GM23338 (cell line): ENCODE results near the gene TSPOAP1. TPM values are rescaled to one million over a fixed set of nuclear protein-coding genes. Genes with fewer than 3 reads are reported as not detected.

Experiments used
- ATAC-seq: fragments of 200-7000 bp; cut with Tn5 transposase; 3 replicates; pipeline ENCODE4 v1.9.1; 2020
- DNase-seq: peaks from one replicate; pipeline ENCODE4 v3.0.0-alpha.2; 2015; ENCODE audit warnings: low spot score
- H2AFZ ChIP-seq: fragments of 200-600 bp; sonication (generic); 2 replicates; pipeline ENCODE4 v1.8.0; 2016; ENCODE audit warnings: antibody characterized with exemption, mild to moderate bottlenecking, moderate library complexity
- H3F3A ChIP-seq: fragments of 200-600 bp; sonication (generic); replicated peaks from 2 replicates; pipeline ENCODE4 v1.8.0; 2017; ENCODE audit warnings: antibody characterized with exemption, mixed run types, low read depth
- H3K27ac ChIP-seq: fragments of 200-600 bp; sonication (generic); 2 replicates; pipeline ENCODE4 v1.6.1; 2016; ENCODE audit warnings: low read depth
- H3K27me3 ChIP-seq: fragments of 200-600 bp; sonication (generic); 2 replicates; pipeline ENCODE4 v1.8.0; 2016; ENCODE audit warnings: mild to moderate bottlenecking, mixed run types, moderate library complexity; ENCODE audit not compliant: insufficient read depth
- H3K36me3 ChIP-seq: fragments of 200-600 bp; sonication (generic); 2 replicates; pipeline ENCODE4 v1.8.0; 2016; ENCODE audit warnings: mild to moderate bottlenecking; ENCODE audit not compliant: insufficient read depth
- H3K4me1 ChIP-seq: fragments of 200-600 bp; sonication (generic); 2 replicates; pipeline ENCODE4 v1.8.0; 2016; ENCODE audit warnings: mild to moderate bottlenecking, moderate library complexity; ENCODE audit not compliant: insufficient read depth
- H3K4me2 ChIP-seq: fragments of 200-600 bp; sonication (generic); 2 replicates; pipeline ENCODE4 v1.7.1; 2017; ENCODE audit warnings: mixed run types
- H3K4me3 ChIP-seq: fragments of 200-600 bp; sonication (generic); 2 replicates; pipeline ENCODE4 v1.6.1; 2016; ENCODE audit warnings: mixed run types
- H3K79me2 ChIP-seq: fragments of 200-600 bp; sonication (generic); replicated peaks from 2 replicates; pipeline ENCODE4 v1.8.0; 2017; ENCODE audit warnings: mild to moderate bottlenecking; ENCODE audit not compliant: insufficient read depth
- H3K9me2 ChIP-seq: fragments of 200-600 bp; sonication (generic); 2 replicates; pipeline ENCODE4 v1.8.0; 2017; ENCODE audit not compliant: insufficient read depth
- H4K20me1 ChIP-seq: fragments of 200-600 bp; sonication (generic); replicated peaks from 2 replicates; pipeline ENCODE4 v1.8.0; 2017; ENCODE audit warnings: mild to moderate bottlenecking; ENCODE audit not compliant: insufficient read depth
- H3K27ac Mint-ChIP-seq: 2 replicates; pipeline ENCODE4 v1.8.0; 2020; ENCODE audit warnings: inconsistent platforms, mild to moderate bottlenecking, moderate library complexity, mixed read lengths
- H3K27me3 Mint-ChIP-seq: 3 replicates; pipeline ENCODE4 v1.8.0; 2022; ENCODE audit warnings: low read depth, mild to moderate bottlenecking, moderate library complexity, mixed read lengths, inconsistent platforms; ENCODE audit not compliant: insufficient read depth, poor library complexity
- H3K36me3 Mint-ChIP-seq: 3 replicates; pipeline ENCODE4 v1.8.0; 2021; ENCODE audit warnings: low read depth, mild to moderate bottlenecking, inconsistent platforms, moderate library complexity, mixed read lengths
- H3K4me1 Mint-ChIP-seq: 3 replicates; pipeline ENCODE4 v1.8.0; 2020; ENCODE audit warnings: mild to moderate bottlenecking, inconsistent platforms, mixed read lengths
- H3K4me3 Mint-ChIP-seq: 3 replicates; pipeline ENCODE4 v1.8.0; 2021; ENCODE audit warnings: moderate library complexity, mild to moderate bottlenecking, inconsistent platforms, mixed read lengths
- H3K9me3 Mint-ChIP-seq: 3 replicates; pipeline ENCODE4 v1.8.0; 2020; ENCODE audit warnings: moderate library complexity, mild to moderate bottlenecking, inconsistent platforms, mixed read lengths
- CREB1 ChIP-seq: fragments of 250-450 bp; sonication (Bioruptor Pico); IDR thresholded peaks from 2 replicates; pipeline ENCODE4 v1.5.0; 2020; ENCODE audit warnings: low read depth, mild to moderate bottlenecking, moderate library complexity
- CTCF ChIP-seq, 2 experiments: fragments of 200-600 bp in 1 of 2; sonication (generic) in 1 of 2; conservative IDR thresholded peaks; 2 replicates each; pipeline versions ENCODE4 v1.5.1 to v1.6.1; 2016 to 2017; ENCODE audit warnings: antibody characterized with exemption in 2 of 2, low read depth in 2 of 2, mild to moderate bottlenecking in 2 of 2, moderate library complexity in 1 of 2
- ETS1 ChIP-seq: IDR thresholded peaks from 2 replicates; pipeline ENCODE4 v1.6.1; 2016; ENCODE audit warnings: antibody characterized with exemption
- EZH2 ChIP-seq: fragments of 200-600 bp; sonication (generic); IDR thresholded peaks from one replicate; pipeline ENCODE4 v1.8.0; 2017; ENCODE audit warnings: antibody characterized with exemption, mild to moderate bottlenecking, low read depth; ENCODE audit not compliant: unreplicated experiment
- EZH2phosphoT487 ChIP-seq: fragments of 200-600 bp; sonication (generic); IDR thresholded peaks from one replicate; pipeline ENCODE4 v1.8.1; 2018; ENCODE audit warnings: antibody characterized with exemption; ENCODE audit not compliant: unreplicated experiment
- JUNB ChIP-seq: IDR thresholded peaks from one replicate; pipeline ENCODE4 v1.6.1; 2016; ENCODE audit warnings: antibody characterized with exemption; ENCODE audit not compliant: unreplicated experiment
- NANOG ChIP-seq: IDR thresholded peaks from 2 replicates; pipeline ENCODE4 v1.6.1; 2016; ENCODE audit warnings: antibody characterized with exemption, borderline replicate concordance
- POLR2AphosphoS5 ChIP-seq: IDR thresholded peaks from 2 replicates; pipeline ENCODE4 v1.6.1; 2016; ENCODE audit warnings: antibody characterized with exemption, low read depth
- REST ChIP-seq: IDR thresholded peaks from one replicate; pipeline ENCODE4 v1.6.1; 2018; ENCODE audit warnings: antibody characterized with exemption; ENCODE audit not compliant: unreplicated experiment
- STAT1 ChIP-seq: IDR thresholded peaks from one replicate; pipeline ENCODE4 v1.6.1; 2016; ENCODE audit warnings: antibody characterized with exemption; ENCODE audit not compliant: unreplicated experiment
- ZNF114 ChIP-seq: fragments of 250-450 bp; sonication (Bioruptor Pico); IDR thresholded peaks from 2 replicates; pipeline ENCODE4 v1.5.0; 2020; ENCODE audit warnings: mild to moderate bottlenecking, moderate library complexity
- ZNF331 ChIP-seq: fragments of 250-450 bp; sonication (Bioruptor Pico); IDR thresholded peaks from 2 replicates; pipeline ENCODE4 v1.5.0; 2020; ENCODE audit warnings: low read depth, mild to moderate bottlenecking, moderate library complexity
- polyA plus RNA-seq: library from polyadenylated mRNA; unstranded; fragments of >200 nt; fragmentation: Nextera tagmentation; extraction: Ambion mirVana; gene quantifications from 2 replicates; pipeline ENCODE4 v1.2.1, GENCODE V29; 2016
- total RNA-seq: library from RNA; depleted of rRNA; stranded (reverse); fragments of >200 nt; shearing (Covaris generic); gene quantifications from 2 replicates; pipeline ENCODE4 v1.2.3, GENCODE V29; 2014

TSPOAP1 gene
- total and polyA plus RNA-seq, 2 experiments from 2014 or later: 7.3 to 11.8 TPM

GRCh38 chr17:58275417-58275816 is 53.2 kb downstream of the TSPOAP1 start (continued):
- no peak for TF ChIP-seq POLR2AphosphoS5
- no peak for TF ChIP-seq EZH2
- TF ChIP-seq EZH2phosphoT487: no peak
- TF ChIP-seq NANOG: no peak
- TF ChIP-seq ETS1: no peak

GRCh38 chr17:58273453-58274104 is 55.0 kb downstream of the TSPOAP1 start:
- H2AFZ ChIP-seq: no peak overlapping the region
- ATAC-seq (no peak), DNase-seq (no peak)
- H3K4me2 ChIP-seq: no peak overlapping the region
- H3K4me3 Mint-ChIP-seq: no peak overlapping the region
- H3K79me2 ChIP-seq: no peaks in the 10 kb centered on the region
- no peak overlapping the region for H3K27ac ChIP-seq
- H3K4me1 Mint-ChIP-seq: peaks cover 1% of the 10 kb centered on the region; the same call in 1 of the 3 replicates
- peaks cover 8% of the 10 kb centered on the region for H3K27me3 ChIP-seq
- no peaks in the 10 kb centered on the region for H4K20me1 ChIP-seq
- no peaks in the 10 kb centered on the region for H3K9me3 Mint-ChIP-seq
- no peak overlapping the region for H3K27ac Mint-ChIP-seq
- H3K36me3 Mint-ChIP-seq: no peaks in the 10 kb centered on the region
- H3K27me3 Mint-ChIP-seq: peaks cover 11% of the 10 kb centered on the region
- no peaks in the 10 kb centered on the region for H3K36me3 ChIP-seq
- no peaks in the 10 kb centered on the region for H3K4me1 ChIP-seq
- H3K4me3 ChIP-seq: no peak overlapping the region
- no peaks in the 10 kb centered on the region for H3K9me2 ChIP-seq
- H3F3A ChIP-seq: no peaks in the 10 kb centered on the region
- TF ChIP-seq REST (no peak), ZNF114 (CRISPR knock-in tag) (no peak), POLR2AphosphoS5 (no peak), JUNB (no peak), ETS1 (no peak), CREB1 (CRISPR knock-in tag) (no peak), STAT1 (no peak), CTCF (conservative IDR thresholded peaks at IDR 0.05; ENCODE audit: low read depth in 2 of 2) (no peak), ZNF331 (no peak), NANOG (no peak), EZH2phosphoT487 (no peak)
